ENCODE results near the gene GK2. TPM values are rescaled to one million over a fixed set of nuclear protein-coding genes. Genes with fewer than 3 reads are reported as not detected.

The GK2 gene
- total RNA-seq (2014; rRNA removed; shearing (Covaris generic)) = not detected in 2 replicates

- no peak for DNase-seq (ENCODE audit: low read depth)
Measured at GRCh38 chr4:79408063-79408462, at the start of gene GK2. Gene GK2 (minus strand): TSS chr4:79408228. CDS start chr4:79408200, 28 bp downstream.

- DNase-seq (ENCODE audit: low read depth) = no peak
Measured at GRCh38 chr4:79455216-79455615, 47.2 kb upstream of the GK2 start.

- no peak for DNase-seq (ENCODE audit: low read depth)
Measured at GRCh38 chr4:79454656-79455055, 46.6 kb upstream of the GK2 start.

GRCh38 chr4:79450053-79450452 is 42.0 kb upstream of the GK2 start:
- DNase-seq (ENCODE audit: low read depth) = no peak

GRCh38 chr4:79446145-79446544 is 38.1 kb upstream of the GK2 start:
- DNase-seq (ENCODE audit: low read depth) = no peak

GRCh38 chr4:79445371-79445781 is 37.3 kb upstream of the GK2 start:
- DNase-seq (ENCODE audit: low read depth) = no peak

- DNase-seq (ENCODE audit: low read depth) = no peak
Measured at GRCh38 chr4:79442422-79442821, 34.4 kb upstream of the GK2 start.

GRCh38 chr4:79439489-79439888 is 31.5 kb upstream of the GK2 start:
- no peak for DNase-seq (ENCODE audit: low read depth)

GRCh38 chr4:79431839-79432238 is 23.8 kb upstream of the GK2 start:
- DNase-seq (ENCODE audit: low read depth) = no peak

GRCh38 chr4:79429113-79429903 is 21.3 kb upstream of the GK2 start:
- DNase-seq (ENCODE audit: low read depth) = no peak

GRCh38 chr4:79426989-79427388 is 19.0 kb upstream of the GK2 start:
- DNase-seq (ENCODE audit: low read depth) = no peak

GRCh38 chr4:79425586-79425985 is 17.6 kb upstream of the GK2 start:
- DNase-seq (ENCODE audit: low read depth) = no peak

- DNase-seq (ENCODE audit: low read depth) = no peak
Measured at GRCh38 chr4:79421483-79421882, 13.5 kb upstream of the GK2 start.

GRCh38 chr4:79413886-79414285 is 5.9 kb upstream of the GK2 start:
- DNase-seq (ENCODE audit: low read depth) = no peak

- no peak for DNase-seq (ENCODE audit: low read depth)
Measured at GRCh38 chr4:79413032-79413885, 5.2 kb upstream of the GK2 start.

GRCh38 chr4:79404666-79405065 is 3.4 kb downstream of the GK2 start:
- DNase-seq (ENCODE audit: low read depth) = no peak

- no peak for DNase-seq (ENCODE audit: low read depth)
Measured at GRCh38 chr4:79403356-79403755, 4.7 kb downstream of the GK2 start.

- no peak for DNase-seq (ENCODE audit: low read depth)
Measured at GRCh38 chr4:79402332-79402851, 5.6 kb downstream of the GK2 start.

GRCh38 chr4:79399076-79399475 is 9.0 kb downstream of the GK2 start:
- DNase-seq (ENCODE audit: low read depth) = no peak

GRCh38 chr4:79397951-79398350 is 10.1 kb downstream of the GK2 start:
- DNase-seq (ENCODE audit: low read depth) = no peak

GRCh38 chr4:79396794-79397193 is 11.2 kb downstream of the GK2 start:
- no peak for DNase-seq (ENCODE audit: low read depth)

GRCh38 chr4:79395841-79396240 is 12.2 kb downstream of the GK2 start:
- DNase-seq (ENCODE audit: low read depth) = no peak

GRCh38 chr4:79390890-79391289 is 17.1 kb downstream of the GK2 start:
- no peak for DNase-seq (ENCODE audit: low read depth)

Measured in M059J (cell line).